GM21515 (cell line): ENCODE results near the gene COQ6.
A peak's percentile ranks its signal among the peaks of the same experiment; 100 is the strongest.
"Not testable (repeated sequence)": the region's sequence is repeated elsewhere in the genome, so short reads cannot be mapped to it uniquely, and the experiment has no call there.

Source experiments
- ATAC-seq: cut with Tn5 transposase; IDR thresholded peaks from one replicate; pipeline ENCODE4 v1.9.1; 2021; ENCODE audit not compliant: unreplicated experiment

The COQ6 gene

GRCh38 chr14:73949752-73950734 lies at the start of gene COQ6, which contains the start of gene FAM161B:
TSS of gene COQ6 (plus strand) at chr14:73950302. CDS start at chr14:73950333, 31 bp downstream.
TSS of gene FAM161B (minus strand) at chr14:73950094. CDS start at chr14:73950026, 68 bp downstream.
- ATAC-seq = peak; percentile 80

GRCh38 chr14:73903028-73903427 lies 47.1 kb upstream of the COQ6 start:
- no peak for ATAC-seq

- ATAC-seq = no peak
Observed at GRCh38 chr14:73909681-73910080, 40.4 kb upstream of the COQ6 start.

- no peak for ATAC-seq
Observed at GRCh38 chr14:73913256-73913655, 36.8 kb upstream of the COQ6 start.

- no peak for ATAC-seq
Observed at GRCh38 chr14:73916324-73916723, 33.8 kb upstream of the COQ6 start.

- not testable (repeated sequence) for ATAC-seq
Observed at GRCh38 chr14:73919457-73919856, 30.6 kb upstream of the COQ6 start.

GRCh38 chr14:73924337-73924736 lies 25.8 kb upstream of the COQ6 start:
- no peak for ATAC-seq

GRCh38 chr14:73935666-73936065 lies 14.4 kb upstream of the COQ6 start:
- ATAC-seq = no peak

GRCh38 chr14:73936548-73936947 lies 13.6 kb upstream of the COQ6 start:
- no peak for ATAC-seq

- no peak for ATAC-seq
Observed at GRCh38 chr14:73937012-73937411, 13.1 kb upstream of the COQ6 start.

- ATAC-seq = no peak
Observed at GRCh38 chr14:73942180-73942579, 7.9 kb upstream of the COQ6 start.

- no peak for ATAC-seq
Observed at GRCh38 chr14:73943083-73943482, 7.0 kb upstream of the COQ6 start.

GRCh38 chr14:73944432-73945158 lies 5.5 kb upstream of the COQ6 start:
- no peak for ATAC-seq

- no peak for ATAC-seq
Observed at GRCh38 chr14:73945159-73945670, 4.9 kb upstream of the COQ6 start.

- ATAC-seq = no peak
Observed at GRCh38 chr14:73953731-73954130, 3.6 kb downstream of the COQ6 start.

- ATAC-seq = no peak
Observed at GRCh38 chr14:73955674-73956073, 5.6 kb downstream of the COQ6 start.

GRCh38 chr14:73958591-73958990 lies 8.5 kb downstream of the COQ6 start:
- no peak for ATAC-seq

- no peak for ATAC-seq
Observed at GRCh38 chr14:73961192-73961591, 11.1 kb downstream of the COQ6 start.

GRCh38 chr14:73965216-73965615 lies 15.1 kb downstream of the COQ6 start:
- ATAC-seq = no peak

- ATAC-seq = no peak
Observed at GRCh38 chr14:73968885-73969284, 18.8 kb downstream of the COQ6 start.

- no peak for ATAC-seq
Observed at GRCh38 chr14:73973497-73973896, 23.4 kb downstream of the COQ6 start.

- no peak for ATAC-seq
Observed at GRCh38 chr14:73976125-73976524, 26.0 kb downstream of the COQ6 start.
